HepG2 (cell line): ENCODE measurements around the gene TLE1. TPM values are rescaled to one million over a fixed set of nuclear protein-coding genes. Genes with fewer than 3 reads are reported as not detected.
A peak's percentile ranks its signal among the peaks of the same experiment; 100 is the strongest.

Experiments used
- ARNT2 ChIP-seq: sonication (generic); formaldehyde crosslinking; IDR thresholded peaks from 2 replicates; pipeline ENCODE4 v1.8.0; 2022; ENCODE audit warnings: mild to moderate bottlenecking, low read depth, missing genetic modification reagents, moderate library complexity
- FOXA3 ChIP-seq: IDR thresholded peaks from 2 replicates; pipeline ENCODE4 v1.6.1; 2016; ENCODE audit warnings: missing genetic modification reagents, missing compliant biosample characterization
- FOXM1 ChIP-seq: sonication (generic); formaldehyde crosslinking; IDR thresholded peaks from 2 replicates; pipeline ENCODE4 v1.5.0; 2020; ENCODE audit warnings: missing genetic modification reagents
- HIC2 ChIP-seq: sonication (generic); formaldehyde crosslinking; IDR thresholded peaks from 2 replicates; pipeline ENCODE4 v1.9.0; 2022; ENCODE audit warnings: low read depth, missing genetic modification reagents
- HMGA1 ChIP-seq: sonication (generic); formaldehyde crosslinking; conservative IDR thresholded peaks from 2 replicates; pipeline ENCODE4 v1.4.0; 2020; ENCODE audit warnings: missing genetic modification reagents
- JUND ChIP-seq: sonication (generic); formaldehyde crosslinking; IDR thresholded peaks from 2 replicates; pipeline ENCODE4 v1.8.0; 2022; ENCODE audit warnings: mild to moderate bottlenecking, missing genetic modification reagents
- NAIF1 ChIP-seq: sonication (generic); formaldehyde crosslinking; IDR thresholded peaks from 2 replicates; pipeline ENCODE4 v1.5.0; 2020; ENCODE audit warnings: mild to moderate bottlenecking, missing genetic modification reagents, borderline replicate concordance
- RBAK ChIP-seq: sonication (generic); formaldehyde crosslinking; IDR thresholded peaks from 2 replicates; pipeline ENCODE4 v1.5.1; 2020; ENCODE audit warnings: mild to moderate bottlenecking, missing genetic modification reagents
- TSC22D2 ChIP-seq: sonication (generic); formaldehyde crosslinking; IDR thresholded peaks from 2 replicates; pipeline ENCODE4 v1.5.1; 2020; ENCODE audit warnings: missing genetic modification reagents, mild to moderate bottlenecking, borderline replicate concordance
- ZBTB42 ChIP-seq: sonication (generic); formaldehyde crosslinking; IDR thresholded peaks from 2 replicates; pipeline ENCODE4 v1.5.0; 2020; ENCODE audit warnings: mild to moderate bottlenecking, missing genetic modification reagents
- ZNF121 ChIP-seq: sonication (generic); formaldehyde crosslinking; IDR thresholded peaks from 2 replicates; pipeline ENCODE4 v1.5.0; 2020; ENCODE audit warnings: mild to moderate bottlenecking, missing genetic modification reagents
- ZNF205 ChIP-seq: IDR thresholded peaks from 2 replicates; pipeline ENCODE4 v1.6.1; 2018; ENCODE audit warnings: missing biosample characterization, missing genetic modification reagents
- ZNF331 ChIP-seq: sonication (generic); formaldehyde crosslinking; IDR thresholded peaks from 2 replicates; pipeline ENCODE4 v1.4.0; 2020; ENCODE audit warnings: missing genetic modification reagents
- ZNF367 ChIP-seq: sonication (generic); formaldehyde crosslinking; IDR thresholded peaks from 2 replicates; pipeline ENCODE4 v1.4.0; 2020; ENCODE audit warnings: missing genetic modification reagents, borderline replicate concordance
- ZNF446 ChIP-seq: sonication (generic); formaldehyde crosslinking; IDR thresholded peaks from 2 replicates; pipeline ENCODE4 v1.5.0; 2020; ENCODE audit warnings: mild to moderate bottlenecking, missing genetic modification reagents
- ZNF713 ChIP-seq: sonication (generic); formaldehyde crosslinking; IDR thresholded peaks from 2 replicates; pipeline ENCODE4 v1.4.0; 2020; ENCODE audit warnings: mild to moderate bottlenecking, missing genetic modification reagents
- ZNF788 ChIP-seq: sonication (generic); formaldehyde crosslinking; IDR thresholded peaks from 2 replicates; pipeline ENCODE4 v1.5.0; 2020; ENCODE audit warnings: mild to moderate bottlenecking, missing genetic modification reagents, borderline replicate concordance
- ZSCAN31 ChIP-seq: sonication (generic); formaldehyde crosslinking; IDR thresholded peaks from 2 replicates; pipeline ENCODE4 v1.5.0; 2020; ENCODE audit warnings: low read depth, mild to moderate bottlenecking, missing genetic modification reagents
- polyA plus RNA-seq, 8 experiments: library from polyadenylated mRNA; depleted of rRNA in 3 of 8; stranded (reverse) in 7 of 8; unstranded in 1 of 8; fragments of >200 nt; fragmentation: Illumina TruSeq in 4 of 8; extraction: Trizol in 4 of 8; gene quantifications; 2 replicates each; pipeline versions ENCODE4 v1.2.1 to v1.2.3, GENCODE V29; 2011 to 2016; ENCODE audit warnings: low read depth in 4 of 8, missing spikeins in 1 of 8, mixed read lengths in 1 of 8; ENCODE audit not compliant: insufficient read depth in 1 of 8
- total RNA-seq, 5 experiments: library from RNA; depleted of rRNA; stranded (reverse); fragments of >200 nt; fragmentation: Illumina TruSeq; extraction: Trizol; gene quantifications; 2 replicates each; pipeline ENCODE4 v1.2.3, GENCODE V29; 2016; ENCODE audit warnings: low read depth in 1 of 5
- TF ChIP-seq, protein P1 (sequence below): IDR thresholded peaks from 2 replicates; pipeline ENCODE4 v1.6.1; 2016; ENCODE audit warnings: missing genetic modification reagents, missing compliant biosample characterization
- TF ChIP-seq, protein P2 (sequence below), 2 experiments: sonication (generic) in 1 of 2; formaldehyde crosslinking in 1 of 2; IDR thresholded peaks; 2 replicates each; pipeline versions ENCODE4 v1.6.1 to v1.9.0; 2014 to 2022; ENCODE audit warnings: antibody characterized with exemption in 1 of 2, borderline replicate concordance in 1 of 2, inconsistent platforms in 1 of 2, low read depth in 1 of 2, missing genetic modification reagents in 1 of 2

The TLE1 gene
- total and polyA plus RNA-seq, 2 of the 13 experiments (the other 11 are each of a cell fraction or from before 2014, with no cell fraction given): 35.9 to 109 TPM

DNA sequence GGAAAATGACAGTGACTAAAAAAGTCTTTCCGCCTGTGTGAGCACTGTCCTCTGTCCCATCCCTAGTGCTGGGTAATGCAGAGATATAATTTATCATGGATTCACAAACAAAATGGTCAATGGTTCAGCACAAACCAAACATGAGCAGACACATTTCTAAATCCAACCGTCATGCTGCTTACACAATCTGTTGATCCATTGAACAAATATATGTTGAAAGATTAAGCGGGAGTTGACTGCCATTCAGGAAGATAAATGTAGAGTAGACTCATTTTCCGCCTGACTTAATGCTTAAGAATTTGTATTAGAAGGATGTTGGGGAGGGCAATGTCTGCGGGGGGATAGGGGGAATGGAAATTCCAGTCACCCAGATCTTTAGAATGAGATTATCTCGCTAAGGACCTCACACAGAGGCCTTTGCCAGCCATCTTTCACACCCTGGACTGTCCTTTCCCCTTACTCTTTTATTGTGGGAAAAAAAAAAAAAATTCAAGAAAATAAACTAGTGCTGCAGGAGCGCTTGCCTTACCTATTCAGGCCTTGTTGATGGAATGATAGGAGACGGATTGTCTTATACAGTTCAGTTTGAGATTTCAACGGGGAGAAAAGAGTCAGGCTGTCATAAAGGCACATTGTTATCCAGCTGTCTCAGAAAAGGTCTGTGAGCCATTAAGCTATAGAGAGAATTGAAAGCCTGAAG lies 153.7 kb downstream of the TLE1 start (continued):
- TF ChIP-seq JUND (CRISPR knock-in tag) (peak; percentile 92), FOXA3 (CRISPR knock-in tag) (peak; percentile 98), ZNF331 (CRISPR knock-in tag) (peak; percentile 88), ZNF788 (CRISPR knock-in tag) (peak; percentile 34; the same call in 1 of the 2 replicates), ZNF713 (CRISPR knock-in tag) (no peak), ZNF121 (CRISPR knock-in tag) (0 out of 2 replicates have a peak, but pooled peaks have one; percentile 28), NAIF1 (CRISPR knock-in tag) (peak; percentile 62; the same call in 1 of the 2 replicates), HMGA1 (CRISPR knock-in tag) (no peak), HIC2 (CRISPR knock-in tag) (no peak), TSC22D2 (CRISPR knock-in tag) (no peak), ZBTB42 (CRISPR knock-in tag) (no peak), ARNT2 (CRISPR knock-in tag) (no peak), FOXM1 (CRISPR knock-in tag) (no peak), RBAK (no peak), ZSCAN31 (CRISPR knock-in tag) (no peak), ZNF205 (CRISPR knock-in tag) (peak; percentile 52; the same call in 1 of the 2 replicates), ZNF367 (CRISPR knock-in tag) (no peak), ZNF446 (CRISPR knock-in tag) (no peak)
- TF ChIP-seq, protein P1, sequence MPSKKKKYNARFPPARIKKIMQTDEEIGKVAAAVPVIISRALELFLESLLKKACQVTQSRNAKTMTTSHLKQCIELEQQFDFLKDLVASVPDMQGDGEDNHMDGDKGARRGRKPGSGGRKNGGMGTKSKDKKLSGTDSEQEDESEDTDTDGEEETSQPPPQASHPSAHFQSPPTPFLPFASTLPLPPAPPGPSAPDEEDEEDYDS (CRISPR knock-in tag): 0 out of 2 replicates have a peak, but pooled peaks have one; percentile 37
- TF ChIP-seq, protein P2, sequence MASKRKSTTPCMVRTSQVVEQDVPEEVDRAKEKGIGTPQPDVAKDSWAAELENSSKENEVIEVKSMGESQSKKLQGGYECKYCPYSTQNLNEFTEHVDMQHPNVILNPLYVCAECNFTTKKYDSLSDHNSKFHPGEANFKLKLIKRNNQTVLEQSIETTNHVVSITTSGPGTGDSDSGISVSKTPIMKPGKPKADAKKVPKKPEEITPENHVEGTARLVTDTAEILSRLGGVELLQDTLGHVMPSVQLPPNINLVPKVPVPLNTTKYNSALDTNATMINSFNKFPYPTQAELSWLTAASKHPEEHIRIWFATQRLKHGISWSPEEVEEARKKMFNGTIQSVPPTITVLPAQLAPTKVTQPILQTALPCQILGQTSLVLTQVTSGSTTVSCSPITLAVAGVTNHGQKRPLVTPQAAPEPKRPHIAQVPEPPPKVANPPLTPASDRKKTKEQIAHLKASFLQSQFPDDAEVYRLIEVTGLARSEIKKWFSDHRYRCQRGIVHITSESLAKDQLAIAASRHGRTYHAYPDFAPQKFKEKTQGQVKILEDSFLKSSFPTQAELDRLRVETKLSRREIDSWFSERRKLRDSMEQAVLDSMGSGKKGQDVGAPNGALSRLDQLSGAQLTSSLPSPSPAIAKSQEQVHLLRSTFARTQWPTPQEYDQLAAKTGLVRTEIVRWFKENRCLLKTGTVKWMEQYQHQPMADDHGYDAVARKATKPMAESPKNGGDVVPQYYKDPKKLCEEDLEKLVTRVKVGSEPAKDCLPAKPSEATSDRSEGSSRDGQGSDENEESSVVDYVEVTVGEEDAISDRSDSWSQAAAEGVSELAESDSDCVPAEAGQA (IDR thresholded peaks at IDR 0.05; ENCODE audit: low read depth): peak; percentile 53; the same call in 1 of the 2 replicates
- TF ChIP-seq, protein P2 (CRISPR knock-in tag; IDR thresholded peaks at IDR 0.05; ENCODE audit: borderline replicate concordance): no peak
